Nephron progenitor cell (in vitro differentiated cells): Measurements from ENCODE around the gene GPLD1.
"Not testable (repeated sequence)": the region's sequence is repeated elsewhere in the genome, so short reads cannot be mapped to it uniquely, and the experiment has no call there.

Experiments used
- DNase-seq: peaks from one replicate; pipeline ENCODE4 v3.0.0; 2021
- H3K27ac Mint-ChIP-seq: 2 replicates; pipeline ENCODE4 v1.8.0; 2021; ENCODE audit warnings: mild to moderate bottlenecking, moderate library complexity, mixed read lengths
- H3K27me3 Mint-ChIP-seq: 2 replicates; pipeline ENCODE4 v1.8.0; 2021; ENCODE audit warnings: mild to moderate bottlenecking, low read depth, mixed read lengths; ENCODE audit not compliant: poor library complexity
- H3K36me3 Mint-ChIP-seq: 2 replicates; pipeline ENCODE4 v1.8.0; 2021; ENCODE audit warnings: low read depth, mixed read lengths
- H3K4me1 Mint-ChIP-seq: 2 replicates; pipeline ENCODE4 v1.8.0; 2021; ENCODE audit warnings: mixed read lengths
- H3K4me3 Mint-ChIP-seq: 2 replicates; pipeline ENCODE4 v1.8.0; 2021; ENCODE audit warnings: mild to moderate bottlenecking, moderate library complexity, mixed read lengths
- H3K9me3 Mint-ChIP-seq: 2 replicates; pipeline ENCODE4 v1.8.0; 2021; ENCODE audit warnings: mild to moderate bottlenecking, moderate library complexity, mixed read lengths
- TF ChIP-seq, protein P1 (sequence below): fragments of 200-600 bp; sonication (generic); IDR thresholded peaks from 2 replicates; pipeline ENCODE4 v1.5.0; 2021; ENCODE audit warnings: antibody characterized with exemption

GPLD1 gene

DNA sequence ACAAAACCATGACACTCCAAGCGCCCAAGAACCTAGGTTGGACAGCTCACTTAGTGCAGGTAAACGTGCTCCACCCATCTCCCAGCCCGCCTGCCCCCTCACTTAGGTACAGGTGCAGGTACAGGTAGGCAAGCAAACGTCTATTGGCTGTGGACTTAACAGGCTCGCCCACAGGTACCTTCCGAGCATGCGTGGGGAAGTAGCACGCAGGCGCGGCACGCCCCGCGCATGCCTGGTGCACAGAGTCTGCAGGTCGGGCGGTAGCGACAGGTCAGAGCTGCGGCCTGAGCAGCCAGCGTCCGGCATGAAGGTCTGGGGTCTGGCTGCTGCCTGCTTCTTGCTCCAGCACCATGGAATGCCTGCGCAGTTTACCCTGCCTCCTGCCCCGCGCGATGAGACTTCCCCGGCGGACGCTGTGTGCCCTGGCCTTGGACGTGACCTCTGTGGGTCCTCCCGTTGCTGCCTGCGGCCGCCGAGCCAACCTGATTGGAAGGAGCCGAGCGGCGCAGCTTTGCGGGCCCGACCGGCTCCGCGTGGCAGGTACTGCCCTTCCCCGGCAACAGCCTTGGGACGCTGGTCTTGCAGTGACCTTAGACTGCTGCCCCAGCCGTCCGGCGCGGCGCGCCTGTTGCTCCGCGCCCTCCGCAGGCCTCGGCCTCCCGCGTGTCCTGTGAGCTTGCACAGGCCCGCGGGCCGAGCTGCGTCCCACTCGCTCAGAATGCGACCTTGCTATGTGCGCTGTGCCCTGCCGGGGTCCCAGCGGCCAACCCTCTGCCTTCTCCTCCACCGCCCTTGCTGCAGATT is 86.5 kb downstream of the GPLD1 start, which contains the start of gene MRS2:
TSS of gene MRS2 (plus strand) at position 240 of the 804 bp plus-strand sequence. CDS start at position 351, 111 bp downstream.
- TF ChIP-seq, protein P1, sequence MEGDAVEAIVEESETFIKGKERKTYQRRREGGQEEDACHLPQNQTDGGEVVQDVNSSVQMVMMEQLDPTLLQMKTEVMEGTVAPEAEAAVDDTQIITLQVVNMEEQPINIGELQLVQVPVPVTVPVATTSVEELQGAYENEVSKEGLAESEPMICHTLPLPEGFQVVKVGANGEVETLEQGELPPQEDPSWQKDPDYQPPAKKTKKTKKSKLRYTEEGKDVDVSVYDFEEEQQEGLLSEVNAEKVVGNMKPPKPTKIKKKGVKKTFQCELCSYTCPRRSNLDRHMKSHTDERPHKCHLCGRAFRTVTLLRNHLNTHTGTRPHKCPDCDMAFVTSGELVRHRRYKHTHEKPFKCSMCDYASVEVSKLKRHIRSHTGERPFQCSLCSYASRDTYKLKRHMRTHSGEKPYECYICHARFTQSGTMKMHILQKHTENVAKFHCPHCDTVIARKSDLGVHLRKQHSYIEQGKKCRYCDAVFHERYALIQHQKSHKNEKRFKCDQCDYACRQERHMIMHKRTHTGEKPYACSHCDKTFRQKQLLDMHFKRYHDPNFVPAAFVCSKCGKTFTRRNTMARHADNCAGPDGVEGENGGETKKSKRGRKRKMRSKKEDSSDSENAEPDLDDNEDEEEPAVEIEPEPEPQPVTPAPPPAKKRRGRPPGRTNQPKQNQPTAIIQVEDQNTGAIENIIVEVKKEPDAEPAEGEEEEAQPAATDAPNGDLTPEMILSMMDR, result no peak
- peak within 1 kb of the TSS; percentile 74 for H3K27ac Mint-ChIP-seq
- DNase-seq, result peak; percentile 72
- peak within 1 kb of the TSS; percentile 98 for H3K4me3 Mint-ChIP-seq
- peaks cover 33% of the 10 kb centered on the region for H3K27me3 Mint-ChIP-seq
- H3K9me3 Mint-ChIP-seq, result peaks cover 5% of the 10 kb centered on the region
- peaks cover 18% of the 10 kb centered on the region for H3K36me3 Mint-ChIP-seq
- peaks cover 45% of the 10 kb centered on the region for H3K4me1 Mint-ChIP-seq

DNA sequence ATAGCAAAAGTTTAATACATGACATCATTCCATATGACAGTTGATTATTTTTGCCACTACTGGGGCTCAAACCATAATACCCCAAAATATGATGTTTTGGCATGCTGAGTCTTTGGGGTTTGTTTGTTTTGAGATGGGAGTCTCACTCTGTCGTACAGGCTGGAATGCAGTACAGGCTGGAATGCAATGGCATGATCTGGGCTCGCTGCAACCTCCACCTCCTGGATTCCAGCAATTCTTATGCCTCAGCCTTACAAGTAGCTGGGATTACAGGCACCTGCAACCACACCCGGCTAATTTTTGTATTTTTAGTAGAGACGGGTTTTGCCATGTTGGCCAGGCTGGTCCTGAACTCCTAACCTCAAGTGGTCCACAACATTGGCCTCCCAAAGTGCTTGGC is 87.9 kb downstream of the GPLD1 start:
- H3K4me1 Mint-ChIP-seq, result peaks cover 45% of the 10 kb centered on the region
- H3K9me3 Mint-ChIP-seq, result peaks cover 18% of the 10 kb centered on the region
- TF ChIP-seq, protein P1, result no peak
- DNase-seq, result no peak
- peaks cover 40% of the 10 kb centered on the region for H3K27me3 Mint-ChIP-seq
- H3K27ac Mint-ChIP-seq, result no peak overlapping the region
- H3K36me3 Mint-ChIP-seq, result peaks cover 18% of the 10 kb centered on the region
- H3K4me3 Mint-ChIP-seq, result no peak overlapping the region

DNA sequence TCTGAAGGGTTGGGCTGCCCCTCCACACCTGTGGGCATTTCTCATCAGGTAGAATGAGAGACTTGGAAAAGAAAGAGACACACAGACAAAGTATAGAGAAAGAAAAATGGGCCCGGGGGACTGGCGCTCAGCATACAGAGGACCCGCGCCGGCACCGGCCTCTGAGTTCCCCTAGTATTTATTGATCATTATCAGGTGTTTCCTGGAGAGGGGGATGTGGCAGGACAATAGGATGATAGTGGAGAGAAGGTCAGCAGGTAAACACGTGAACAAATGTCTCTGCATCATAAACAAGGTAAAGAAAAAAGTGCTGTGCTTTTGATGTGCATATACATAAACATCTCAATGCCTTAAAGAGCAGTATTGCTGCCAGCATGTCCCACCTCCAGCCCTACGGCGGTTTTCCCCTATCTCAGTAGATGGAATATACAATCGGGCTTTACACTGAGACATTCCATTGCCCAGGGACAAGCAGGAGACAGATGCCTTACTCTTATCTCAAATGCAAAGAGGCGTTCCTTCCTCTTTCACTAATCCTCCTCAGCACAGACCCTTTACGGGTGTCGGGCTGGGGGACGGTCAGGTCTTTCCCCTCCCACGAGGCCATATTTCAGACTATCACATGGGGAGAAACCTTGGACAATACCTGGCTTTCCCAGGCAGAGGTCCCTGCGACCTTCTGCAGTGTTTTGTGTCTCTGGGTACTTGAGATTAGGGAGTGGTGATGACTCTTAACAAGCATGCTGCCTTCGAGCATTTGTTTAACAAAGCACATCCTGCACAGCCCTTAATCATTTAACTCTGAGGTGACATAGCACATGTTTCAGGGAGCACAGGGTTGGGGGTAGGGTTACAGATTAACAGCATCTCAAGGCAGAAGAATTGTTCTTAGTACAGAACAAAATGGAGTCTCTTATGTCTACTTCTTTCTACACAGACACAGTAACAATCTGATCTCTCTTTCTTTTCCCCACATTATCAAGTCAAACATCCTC is 89.0 kb downstream of the GPLD1 start:
- not testable (repeated sequence) for H3K36me3 Mint-ChIP-seq, DNase-seq, H3K27ac Mint-ChIP-seq
- Mint-ChIP-seq H3K4me3 (peak overlapping the region; percentile 53), H3K27me3 (peaks cover 40% of the 10 kb centered on the region), H3K4me1 (peaks cover 45% of the 10 kb centered on the region), H3K9me3 (peaks cover 25% of the 10 kb centered on the region)

DNA sequence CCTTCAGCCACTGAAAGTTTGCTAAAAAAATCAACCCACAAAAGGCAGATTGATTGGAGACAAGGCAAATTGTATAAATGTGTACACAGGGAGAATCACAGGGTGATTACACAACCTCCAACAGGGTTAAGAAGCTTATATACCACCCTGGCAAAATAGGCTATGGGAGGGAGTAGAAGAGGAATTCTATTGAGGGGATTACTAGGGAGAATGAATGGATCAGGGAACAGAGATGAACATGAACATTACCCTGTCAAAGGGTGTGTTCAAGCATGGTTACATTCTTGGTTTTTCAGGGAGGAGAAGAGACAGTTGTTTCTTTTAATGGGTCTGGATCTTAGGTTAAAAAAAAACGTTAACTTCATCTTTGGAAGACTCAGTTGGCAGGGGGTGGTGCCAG is 91.7 kb downstream of the GPLD1 start:
- peaks cover 40% of the 10 kb centered on the region for H3K27me3 Mint-ChIP-seq

DNA sequence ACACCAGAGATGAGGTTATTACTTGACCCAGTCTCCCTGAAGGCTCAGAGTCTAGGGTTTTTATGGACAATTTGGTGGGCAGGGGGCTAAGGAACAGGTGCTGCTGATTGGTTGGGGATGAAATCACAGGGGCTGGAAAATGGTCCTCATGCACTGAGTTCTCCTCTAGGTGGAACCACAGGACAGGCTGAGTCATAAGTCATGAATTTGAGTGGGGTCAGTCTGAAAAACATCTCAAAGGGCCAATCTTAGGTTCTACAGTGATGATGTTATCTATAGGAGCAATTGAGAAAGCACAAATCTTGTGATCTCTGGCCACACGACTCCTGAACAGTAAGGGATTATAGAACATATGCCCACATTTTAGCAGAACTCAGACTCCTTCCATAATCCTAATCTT is 92.6 kb downstream of the GPLD1 start:
- peaks cover 5% of the 10 kb centered on the region for H3K36me3 Mint-ChIP-seq

More for the DNA sequence above, 91.7 kb downstream of the GPLD1 start:
- H3K9me3 Mint-ChIP-seq, result peaks cover 26% of the 10 kb centered on the region
- TF ChIP-seq, protein P1, result no peak
- no peak for DNase-seq
- peaks cover 5% of the 10 kb centered on the region for H3K36me3 Mint-ChIP-seq
- H3K4me1 Mint-ChIP-seq, result peaks cover 27% of the 10 kb centered on the region
- no peak overlapping the region for H3K27ac Mint-ChIP-seq
- no peak overlapping the region for H3K4me3 Mint-ChIP-seq

More for the DNA sequence above, 92.6 kb downstream of the GPLD1 start:
- no peak overlapping the region for H3K4me3 Mint-ChIP-seq
- peaks cover 20% of the 10 kb centered on the region for H3K4me1 Mint-ChIP-seq
- DNase-seq, result no peak
- no peak overlapping the region for H3K27ac Mint-ChIP-seq
- H3K9me3 Mint-ChIP-seq, result peaks cover 26% of the 10 kb centered on the region
- TF ChIP-seq, protein P1, result no peak
- H3K27me3 Mint-ChIP-seq, result peaks cover 40% of the 10 kb centered on the region
